Stimulated activated CD4-positive, alpha-beta T cell treated with anti-CD3 and anti-CD28 coated beads, Interleukin-12 subunit alpha, Interleukin-12 subunit beta, amount 100 ng/mL, for 48 hours (primary cell): Measurements from ENCODE around the gene ABHD14A.
A peak's percentile ranks its signal among the peaks of the same experiment; 100 is the strongest.
"Not testable (repeated sequence)": the region's sequence is repeated elsewhere in the genome, so short reads cannot be mapped to it uniquely, and the experiment has no call there.

Source experiments
- DNase-seq, 3 donors: peaks; one replicate each; pipeline ENCODE4 v3.0.0-alpha.2; 2020; ENCODE audit warnings: low read depth in 2 of 3, low spot score in 1 of 3

ABHD14A gene

DNA sequence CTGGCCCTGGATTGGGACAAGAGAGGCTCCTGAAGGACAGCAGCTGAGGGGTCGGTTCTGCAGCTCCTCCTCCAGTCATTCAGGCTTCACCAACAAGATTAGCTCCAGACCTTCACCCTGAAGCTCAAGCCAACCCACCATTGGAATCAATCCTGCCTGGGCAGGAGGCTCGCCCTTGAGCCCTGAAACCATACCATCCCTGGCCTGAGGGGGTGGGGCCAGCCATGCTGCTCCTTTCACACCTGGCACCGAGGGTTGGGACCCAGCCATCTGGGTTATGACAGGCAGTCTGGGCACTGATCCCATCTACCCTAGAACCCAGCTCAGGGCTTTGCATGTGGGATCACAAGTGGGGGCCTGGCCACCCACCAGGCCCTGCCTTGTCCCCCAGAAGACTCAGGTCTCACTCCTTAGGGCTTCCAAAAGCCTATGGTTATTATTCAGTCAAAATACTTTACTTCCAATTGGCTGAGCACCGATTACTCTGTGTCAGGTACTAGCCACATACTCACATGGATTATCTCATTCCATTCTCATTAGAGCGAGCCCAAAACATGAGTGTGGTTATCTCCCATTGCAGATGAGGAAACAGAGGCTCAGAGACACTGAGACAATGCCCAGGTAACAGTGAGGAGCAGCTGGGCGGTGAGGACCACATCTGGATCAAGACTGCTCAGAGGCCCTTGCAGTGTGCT lies 4.1 kb upstream of the ABHD14A start:
- no peak for DNase-seq

DNA sequence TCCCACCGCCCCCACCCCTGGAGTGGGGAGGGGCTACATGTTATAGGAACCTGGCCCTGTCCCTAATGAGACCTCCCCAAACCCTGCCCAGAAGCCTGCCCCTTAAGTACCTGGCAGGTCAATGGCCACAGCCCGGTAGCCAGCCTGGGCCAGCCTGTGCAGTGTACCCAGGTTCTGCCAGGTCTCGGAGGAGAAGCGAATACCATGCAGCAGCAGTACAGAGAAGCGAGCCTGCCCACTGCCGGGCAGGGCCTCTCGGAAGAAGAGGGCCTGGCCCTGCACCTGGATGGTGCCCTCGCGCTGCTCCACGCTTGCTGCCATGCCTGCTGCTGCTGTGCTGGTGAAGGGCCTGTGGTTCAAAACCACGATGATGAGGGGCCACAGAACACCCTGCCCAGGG lies 3.5 kb upstream of the ABHD14A start:
- DNase-seq: no peak

DNA sequence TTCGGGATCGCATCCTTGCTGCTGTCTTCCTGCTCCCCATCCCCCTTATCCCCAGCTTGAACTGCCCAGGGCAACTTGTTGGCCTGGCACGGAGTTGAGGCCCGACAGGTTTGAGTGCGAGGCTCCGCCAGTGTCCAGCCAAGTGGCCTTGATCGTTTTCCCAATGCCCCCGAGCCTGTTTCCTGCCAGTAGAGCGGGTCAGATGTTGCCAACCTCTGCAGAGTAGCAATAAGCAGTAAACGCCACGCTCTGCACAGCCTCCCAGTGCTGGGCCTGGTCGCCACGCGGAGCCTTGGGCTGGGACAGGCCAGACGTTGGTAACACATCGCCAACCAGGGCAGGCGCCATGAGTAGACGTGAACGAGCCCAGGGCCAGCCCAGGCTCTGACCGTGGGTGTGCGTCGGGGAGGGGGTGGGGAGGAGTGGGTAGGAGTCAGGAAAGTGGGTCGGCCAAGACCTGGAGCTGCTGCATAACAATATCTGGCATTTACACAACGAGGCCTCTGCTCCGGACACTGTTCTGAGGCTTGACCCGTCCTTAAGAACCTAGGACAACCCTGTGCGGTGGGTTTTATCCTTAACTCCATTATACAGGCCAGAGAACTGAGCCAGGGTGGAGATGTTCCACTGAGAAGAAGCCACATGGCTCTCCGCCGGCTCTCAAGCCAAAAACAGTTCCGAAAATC lies 444 bp upstream of the ABHD14A start:
- DNase-seq: no peak

DNA sequence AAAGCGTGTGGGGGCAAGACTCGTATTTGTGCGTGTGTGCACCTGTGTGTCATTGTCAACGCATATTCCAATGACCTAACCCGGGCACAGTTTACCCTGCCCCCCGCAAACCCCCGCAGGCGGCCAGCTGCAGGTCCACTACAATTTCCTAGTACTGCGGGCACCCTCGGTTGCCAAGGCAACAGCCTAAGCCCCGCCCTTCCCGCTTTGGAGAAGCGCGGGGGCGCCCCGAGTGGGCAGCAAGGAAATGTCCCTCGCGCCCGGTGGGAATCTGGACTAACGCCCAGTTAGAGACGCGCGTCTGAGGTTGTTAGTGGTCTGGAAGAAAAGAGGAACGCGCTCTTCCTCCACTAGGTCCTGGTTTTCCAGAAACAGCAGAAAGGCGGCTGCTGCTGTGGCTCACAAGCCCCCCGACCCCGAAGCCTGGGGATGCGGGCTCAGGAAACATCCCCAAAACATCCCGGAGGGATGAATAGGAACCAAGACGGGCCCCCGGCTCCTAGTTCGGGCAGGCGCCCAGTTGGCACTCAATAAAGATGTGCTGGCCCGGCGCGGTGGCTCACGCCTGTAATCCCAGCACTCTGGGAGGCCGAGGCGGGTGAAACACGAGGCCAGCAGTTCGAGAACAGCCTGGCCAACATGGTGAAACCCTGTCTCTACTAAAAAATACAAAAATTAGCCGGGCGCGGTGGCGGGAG lies 1.1 kb downstream of the ABHD14A start:
- no peak for DNase-seq

DNA sequence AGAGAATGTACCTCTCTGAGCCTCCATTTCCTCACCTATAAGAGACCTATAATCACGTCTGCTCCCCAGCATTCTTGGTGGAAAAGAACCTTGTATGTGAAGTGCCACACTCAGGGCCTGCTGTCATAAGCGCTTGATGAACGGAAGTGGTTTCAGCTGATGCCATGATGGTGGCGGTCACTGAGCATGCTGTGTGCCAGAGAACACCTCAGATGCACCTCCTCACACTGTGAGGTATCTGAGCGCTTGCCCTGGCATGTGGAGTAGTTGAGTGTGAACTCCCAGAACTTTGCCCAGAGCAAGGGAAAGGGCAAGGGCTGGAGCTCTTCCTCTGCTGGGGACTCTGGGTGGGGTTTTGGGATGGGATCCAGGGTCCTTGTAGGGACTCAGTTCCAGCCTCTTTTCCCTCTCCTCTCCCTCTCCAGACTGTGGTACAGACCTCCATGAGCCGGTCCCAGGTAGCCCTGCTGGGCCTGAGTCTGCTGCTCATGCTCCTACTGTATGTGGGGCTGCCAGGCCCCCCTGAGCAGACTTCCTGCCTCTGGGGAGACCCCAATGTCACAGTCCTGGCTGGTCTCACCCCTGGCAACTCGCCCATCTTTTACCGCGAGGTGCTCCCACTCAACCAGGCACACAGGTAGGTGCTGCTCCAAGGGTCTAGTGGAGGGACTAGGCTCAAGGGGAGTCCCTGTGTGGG lies 2.7 kb downstream of the ABHD14A start:
- no peak for DNase-seq

DNA sequence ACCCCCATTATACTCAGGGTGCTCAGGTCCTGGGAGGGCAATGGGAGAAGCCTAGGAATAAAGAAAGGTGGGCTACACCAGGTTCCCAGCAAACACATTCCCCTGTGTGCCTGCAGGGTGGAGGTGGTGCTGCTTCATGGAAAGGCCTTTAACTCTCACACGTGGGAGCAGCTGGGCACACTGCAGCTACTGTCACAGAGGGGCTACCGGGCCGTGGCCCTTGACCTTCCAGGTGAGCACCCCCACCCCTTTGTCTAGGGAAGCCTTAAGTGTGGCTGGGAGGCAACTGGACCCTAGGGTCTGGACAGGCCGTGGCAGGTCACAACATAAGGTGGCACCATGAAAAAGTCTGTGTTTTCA lies 3.3 kb downstream of the ABHD14A start:
- no peak for DNase-seq

DNA sequence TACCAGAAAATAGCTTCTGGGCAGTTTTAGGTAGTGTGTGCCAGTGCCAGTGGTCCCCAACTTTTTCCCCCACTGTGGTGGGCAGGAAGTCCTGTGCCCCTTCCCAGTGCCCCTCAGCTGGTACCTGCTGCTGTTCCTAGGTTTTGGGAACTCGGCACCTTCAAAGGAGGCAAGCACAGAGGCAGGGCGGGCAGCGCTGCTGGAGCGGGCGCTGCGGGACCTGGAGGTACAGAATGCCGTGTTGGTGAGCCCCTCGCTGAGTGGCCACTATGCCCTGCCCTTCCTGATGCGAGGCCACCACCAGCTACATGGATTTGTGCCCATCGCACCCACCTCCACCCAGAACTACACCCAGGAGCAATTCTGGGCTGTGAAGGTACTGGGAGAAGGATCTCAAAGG lies 5.4 kb downstream of the ABHD14A start:
- DNase-seq: no peak

DNA sequence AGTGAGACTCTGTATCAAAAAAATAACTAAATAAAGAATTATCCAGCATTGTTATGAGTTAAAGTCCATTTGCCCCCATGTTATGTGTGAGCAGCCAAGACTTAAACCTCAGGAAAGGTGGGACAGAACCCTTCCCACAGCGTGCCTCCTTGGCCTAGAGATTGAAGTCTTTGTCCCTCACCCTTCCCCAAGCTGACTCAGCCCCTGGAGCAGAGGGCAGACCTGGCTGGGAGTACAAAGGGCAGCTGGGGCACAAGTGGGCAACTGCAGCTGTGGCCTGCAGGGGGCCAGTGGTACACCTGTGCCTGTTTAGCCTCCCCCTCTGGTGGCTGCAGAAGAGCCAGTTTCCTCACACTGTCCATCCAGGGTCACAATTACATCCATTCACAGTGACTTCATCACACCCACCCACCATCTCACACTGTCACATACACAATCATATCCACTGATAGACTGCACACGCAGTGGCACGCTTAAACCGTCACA lies 7.5 kb downstream of the ABHD14A start:
- DNase-seq: peak in 1 of 3 donors; percentile 36

DNA sequence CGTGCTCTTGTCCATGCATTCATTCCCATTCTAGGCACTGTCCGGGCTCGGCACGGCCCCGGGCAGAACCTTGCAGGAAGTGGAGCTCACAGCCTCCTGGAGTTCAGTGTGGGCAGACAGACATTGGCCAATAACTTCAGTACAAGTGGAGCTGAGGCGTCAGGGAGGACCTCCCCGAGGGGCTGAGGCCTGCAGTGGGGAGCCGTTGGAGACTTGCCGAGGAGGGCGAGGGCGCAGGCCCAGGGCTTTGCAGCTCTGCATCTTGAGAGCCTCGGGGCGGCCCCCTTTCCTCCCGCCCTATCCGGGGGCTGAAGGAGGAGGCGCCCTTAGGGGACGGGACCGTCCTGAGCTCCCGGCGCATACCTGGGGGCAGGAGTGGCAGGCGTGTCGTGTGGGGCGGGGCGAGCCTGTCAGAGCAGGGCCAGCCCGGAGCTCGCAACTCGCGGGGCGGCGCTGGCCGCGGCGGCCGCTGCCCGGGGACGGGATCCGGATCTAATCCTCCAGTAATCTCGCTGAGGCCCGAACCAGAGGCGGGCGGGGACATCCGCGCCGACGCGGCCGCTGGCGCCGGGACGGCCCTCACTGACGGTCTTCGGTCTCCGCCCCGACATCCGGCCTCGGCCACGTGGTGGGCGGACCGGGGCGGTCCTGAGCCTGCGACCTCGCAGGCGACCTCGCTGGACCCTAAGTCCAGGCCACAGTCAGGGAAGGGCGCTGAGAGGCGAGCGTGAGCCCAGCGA lies 8.1 kb downstream of the ABHD14A start, which contains the start of gene ACY1:
ACY1 (plus strand) TSS at position 698 of the 740 bp plus-strand sequence. CDS start 530 bp downstream, outside the sequence.
- DNase-seq: peak; percentile 61 to 76 (median 72)

DNA sequence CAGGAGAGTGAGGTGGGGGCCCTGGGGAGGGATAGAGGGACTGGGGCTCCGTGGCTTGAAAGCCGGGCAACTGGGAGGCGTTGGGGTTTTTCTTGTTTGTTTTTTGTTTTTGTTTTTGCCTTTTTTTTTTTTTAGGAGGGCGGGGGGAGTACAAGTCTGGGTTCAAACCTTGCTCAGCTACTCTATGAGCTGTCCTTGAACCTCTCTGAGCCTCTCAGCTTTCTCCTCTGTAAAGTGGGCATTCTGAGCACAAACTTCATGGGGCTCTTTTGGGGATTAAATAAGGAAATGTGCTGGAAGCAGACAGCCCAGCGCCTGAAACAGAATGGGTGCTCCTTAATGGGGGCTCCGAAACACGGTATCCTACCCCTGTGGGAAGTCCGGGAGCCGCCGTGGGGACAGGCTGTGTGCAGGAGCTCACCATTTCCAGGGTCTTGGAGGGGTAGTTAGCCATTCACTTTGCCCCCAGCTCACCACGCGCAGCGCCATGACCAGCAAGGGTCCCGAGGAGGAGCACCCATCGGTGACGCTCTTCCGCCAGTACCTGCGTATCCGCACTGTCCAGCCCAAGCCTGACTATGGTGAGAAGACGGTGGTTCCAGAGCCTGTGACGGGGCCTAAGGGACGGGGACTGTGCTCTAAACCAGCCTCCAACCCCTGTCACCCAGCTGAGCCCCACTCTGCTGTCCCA lies 8.9 kb downstream of the ABHD14A start:
- no peak for DNase-seq

DNA sequence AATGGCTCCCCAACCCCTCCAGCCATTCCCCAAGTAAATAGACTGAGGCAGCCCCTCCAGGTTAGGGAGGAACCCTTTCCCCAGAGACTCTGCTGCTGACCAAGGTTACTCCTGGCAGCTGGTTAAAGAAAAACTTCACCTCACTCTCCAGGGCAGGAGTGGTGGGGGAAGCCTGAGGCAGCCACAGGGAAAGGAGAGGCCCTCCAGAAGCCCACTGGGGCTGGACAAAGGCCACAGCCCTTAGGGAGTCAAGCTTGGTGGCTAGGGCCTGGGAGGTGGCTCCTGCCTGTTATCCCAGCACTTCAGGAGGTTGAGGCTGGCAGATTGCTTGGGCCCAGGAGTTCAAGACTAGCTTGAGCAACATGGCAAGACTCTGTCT lies 9.4 kb downstream of the ABHD14A start:
- no peak for DNase-seq

DNA sequence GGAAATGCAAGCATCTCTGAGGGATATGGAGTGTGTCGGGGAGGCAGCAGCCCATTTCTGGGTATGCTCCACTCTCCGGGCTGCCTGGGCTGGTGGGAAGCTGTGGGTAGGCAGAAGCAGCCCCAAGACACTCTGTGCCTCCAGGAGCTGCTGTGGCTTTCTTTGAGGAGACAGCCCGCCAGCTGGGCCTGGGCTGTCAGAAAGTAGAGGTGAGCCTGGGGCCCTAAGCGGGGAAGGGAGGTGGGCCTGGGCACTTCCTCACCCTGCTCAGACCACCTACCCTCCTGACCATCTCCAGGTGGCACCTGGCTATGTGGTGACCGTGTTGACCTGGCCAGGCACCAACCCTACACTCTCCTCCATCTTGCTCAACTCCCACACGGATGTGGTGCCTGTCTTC lies 10.2 kb downstream of the ABHD14A start:
- no peak for DNase-seq

DNA sequence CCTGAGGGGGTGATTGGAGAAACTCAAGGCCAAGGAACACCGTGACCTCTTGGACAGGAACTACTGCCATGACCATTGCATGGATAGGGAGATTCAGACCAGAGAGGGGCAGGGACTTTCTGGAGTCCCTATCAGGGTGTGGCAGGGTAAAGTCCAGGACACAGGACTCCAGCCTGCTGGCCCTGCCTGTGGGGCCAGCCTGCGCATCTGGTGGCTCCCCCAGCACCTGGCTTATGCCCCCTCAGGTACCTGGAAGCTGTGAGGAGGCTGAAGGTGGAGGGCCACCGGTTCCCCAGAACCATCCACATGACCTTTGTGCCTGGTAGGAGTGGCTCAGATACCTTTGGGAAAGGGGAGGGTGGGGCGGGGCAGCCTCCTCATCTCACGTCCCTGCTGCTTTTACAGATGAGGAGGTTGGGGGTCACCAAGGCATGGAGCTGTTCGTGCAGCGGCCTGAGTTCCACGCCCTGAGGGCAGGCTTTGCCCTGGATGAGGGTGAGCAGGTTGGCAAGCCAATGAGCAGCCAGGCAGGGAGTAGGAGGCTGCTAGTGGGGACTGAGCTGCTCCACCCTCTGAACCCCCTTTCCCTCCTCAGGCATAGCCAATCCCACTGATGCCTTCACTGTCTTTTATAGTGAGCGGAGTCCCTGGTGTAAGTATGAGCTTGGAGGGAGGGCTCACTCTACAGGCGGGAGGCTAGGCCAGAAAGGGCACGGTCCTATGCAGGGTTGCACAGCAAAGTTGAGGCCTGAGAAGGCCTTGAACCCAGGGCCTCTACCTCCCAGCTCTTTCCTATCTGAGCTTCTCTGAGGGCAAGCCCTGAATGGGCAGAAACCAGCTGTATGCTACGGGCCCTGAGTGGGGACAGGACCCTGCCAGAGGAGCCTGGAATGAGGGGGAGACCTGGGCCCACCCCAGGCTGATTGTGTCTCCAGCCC lies 11.4 kb downstream of the ABHD14A start:
- no peak for DNase-seq

DNA sequence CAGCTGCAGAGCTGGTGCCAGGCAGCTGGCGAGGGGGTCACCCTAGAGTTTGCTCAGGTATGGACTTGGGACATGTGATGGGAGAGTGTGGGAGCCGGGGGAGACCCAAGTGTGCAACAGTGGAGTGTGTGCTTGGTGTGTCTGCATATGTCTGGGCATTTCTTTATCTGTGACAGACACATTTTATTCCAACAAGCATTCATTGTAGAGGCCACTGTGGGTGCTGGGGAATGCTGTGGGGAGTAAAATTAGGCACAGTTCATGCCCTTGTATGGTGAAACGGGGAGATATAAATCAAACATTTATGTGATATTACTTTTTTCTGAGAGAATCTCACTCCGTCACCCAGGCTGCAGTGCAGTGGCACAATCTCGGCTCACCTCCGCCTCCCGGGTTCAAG lies 12.7 kb downstream of the ABHD14A start:
- DNase-seq: no peak

DNA sequence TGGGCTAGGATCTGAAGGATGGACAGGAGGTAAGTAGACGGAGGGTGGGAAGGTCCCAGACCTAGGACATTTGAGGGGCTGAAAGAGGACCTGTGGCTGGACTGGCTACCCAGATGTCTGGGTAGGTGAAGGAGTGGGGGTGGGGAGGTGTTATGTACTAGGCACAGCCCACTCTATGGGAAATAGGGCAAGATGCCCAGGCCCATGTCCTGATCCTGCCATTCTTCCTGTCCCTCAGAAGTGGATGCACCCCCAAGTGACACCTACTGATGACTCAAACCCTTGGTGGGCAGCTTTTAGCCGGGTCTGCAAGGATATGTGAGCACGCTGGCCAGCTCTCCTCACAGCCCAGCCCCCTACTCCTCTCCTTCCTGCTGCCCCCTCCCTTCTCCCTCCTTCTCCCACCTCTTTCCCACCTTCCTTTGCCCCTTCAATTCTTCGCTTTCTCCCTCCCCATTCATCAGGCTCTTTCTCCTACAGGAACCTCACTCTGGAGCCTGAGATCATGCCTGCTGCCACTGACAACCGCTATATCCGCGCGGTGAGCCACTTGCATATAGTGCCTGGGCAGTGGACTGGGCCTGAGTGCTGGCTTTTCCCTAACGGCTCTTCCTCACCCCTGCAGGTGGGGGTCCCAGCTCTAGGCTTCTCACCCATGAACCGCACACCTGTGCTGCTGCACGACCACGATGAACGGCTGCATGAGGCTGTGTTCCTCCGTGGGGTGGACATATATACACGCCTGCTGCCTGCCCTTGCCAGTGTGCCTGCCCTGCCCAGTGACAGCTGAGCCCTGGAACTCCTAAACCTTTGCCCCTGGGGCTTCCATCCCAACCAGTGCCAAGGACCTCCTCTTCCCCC lies 13.7 kb downstream of the ABHD14A start:
- no peak for DNase-seq

DNA sequence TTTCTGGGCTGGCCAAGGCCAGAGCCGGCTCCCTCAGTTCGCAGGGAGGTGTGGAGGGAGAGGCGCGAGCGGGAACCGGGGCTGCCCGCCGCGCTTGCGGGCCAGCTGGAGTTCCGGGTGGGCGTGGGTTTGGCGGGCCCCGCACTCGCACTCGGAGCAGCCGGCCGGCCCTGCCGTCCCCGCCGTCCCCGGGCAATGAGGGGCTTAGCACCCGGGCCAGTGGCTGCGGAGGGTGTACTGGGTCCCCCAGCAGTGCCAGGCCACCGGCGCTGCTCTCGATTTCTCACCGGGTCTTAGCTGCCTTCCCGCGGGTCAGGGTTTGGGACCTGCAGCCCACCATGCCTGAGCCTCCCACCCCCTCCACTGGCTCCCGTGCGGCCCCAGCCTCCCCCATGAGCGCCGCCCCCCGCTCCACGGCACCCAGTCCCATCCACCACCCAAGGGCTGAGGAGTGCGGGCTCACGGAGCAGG lies 15.7 kb downstream of the ABHD14A start:
- DNase-seq: not testable (repeated sequence)

DNA sequence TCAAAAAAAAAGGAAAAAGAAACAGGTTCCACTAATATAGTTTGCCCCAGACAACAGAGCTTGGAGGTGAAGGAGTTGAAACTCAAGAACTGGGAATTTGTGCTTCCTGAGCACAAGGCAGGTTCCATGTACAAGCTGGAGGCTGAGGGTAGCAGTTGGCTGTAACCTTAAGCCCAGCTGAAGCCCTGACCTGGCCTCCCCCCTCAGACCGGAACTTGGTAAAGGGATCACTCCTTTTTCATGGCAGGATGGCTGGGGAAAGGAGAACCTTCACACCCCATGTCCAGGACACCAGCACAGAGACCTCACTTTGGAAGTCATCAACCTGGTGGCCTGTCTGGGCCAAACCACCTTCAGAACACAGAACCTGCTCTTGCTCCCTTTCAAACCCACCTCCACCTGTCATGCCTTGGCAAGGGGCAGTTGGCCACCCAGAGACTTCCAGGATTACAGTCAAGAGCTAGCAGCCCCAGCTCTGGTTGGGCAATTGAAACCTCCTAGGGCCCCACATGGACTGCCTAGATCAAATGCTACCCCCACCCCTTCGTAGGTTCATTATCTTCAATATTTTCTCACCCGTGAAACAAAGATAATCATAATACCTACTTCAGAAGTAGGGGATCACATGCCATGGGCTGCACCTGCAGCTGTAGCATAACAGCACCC lies 17.3 kb downstream of the ABHD14A start:
- no peak for DNase-seq

DNA sequence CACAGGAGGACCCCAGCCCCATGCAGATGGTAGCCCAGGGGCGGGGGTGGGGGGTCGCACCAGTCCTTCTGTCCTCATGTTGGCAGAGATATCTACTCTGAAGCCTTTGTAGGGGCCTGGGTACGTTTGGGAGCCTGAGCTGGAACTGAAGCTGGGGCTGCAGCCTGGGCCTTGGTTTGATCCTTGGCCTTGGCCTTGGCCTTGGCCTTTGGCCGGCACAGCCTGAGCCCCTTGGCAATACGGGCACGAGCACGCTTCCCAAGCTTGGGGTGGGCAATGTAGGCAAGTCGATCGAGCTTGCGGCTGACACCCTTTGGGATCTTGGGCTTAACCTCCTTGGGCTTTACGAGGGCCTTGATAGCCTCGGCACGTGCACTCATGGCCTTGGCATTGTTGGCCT lies 18.8 kb downstream of the ABHD14A start:
- not testable (repeated sequence) for DNase-seq
